Peyer's patch (tissue), 4 donors: ENCODE data around the gene MAPK8. TPM values are rescaled to one million over a fixed set of nuclear protein-coding genes. Genes with fewer than 3 reads are reported as not detected.
A peak's percentile ranks its signal among the peaks of the same experiment; 100 is the strongest.

Source experiments
- DNase-seq, 3 donors: peaks; one replicate each; pipeline ENCODE4 v3.0.0-alpha.2; 2017 to 2019
- H3K27ac ChIP-seq, 4 donors: fragments of 200-600 bp; sonication (generic); one replicate each; pipeline ENCODE4 v1.5.1; 2016 to 2019
- H3K27me3 ChIP-seq, 2 donors: fragments of 200-600 bp; sonication (generic); one replicate each; pipeline ENCODE4 v1.5.1; 2019
- H3K36me3 ChIP-seq, 3 donors: fragments of 200-600 bp; sonication (generic); one replicate each; pipeline ENCODE4 v1.5.1; 2016 to 2019
- H3K4me1 ChIP-seq, 4 donors: fragments of 200-600 bp; sonication (generic); one replicate each; pipeline ENCODE4 v1.5.1; 2016 to 2019
- H3K4me3 ChIP-seq, 4 donors: fragments of 200-600 bp; sonication (generic); 1 replicate in 3 of 4; 2 replicates in 1 of 4; pipeline ENCODE4 v1.5.1; 2016 to 2019; ENCODE audit warnings: mild to moderate bottlenecking in 1 of 4
- H3K9me3 ChIP-seq, 4 donors: fragments of 200-600 bp; sonication (generic); one replicate each; pipeline ENCODE4 v1.5.1; 2016 to 2019; ENCODE audit warnings: mild to moderate bottlenecking in 1 of 4
- CTCF ChIP-seq, 6 experiments: fragments of 450-650 bp in 4 of 6; fragments of 200-600 bp in 2 of 6; sonication (generic) in 1 of 6; IDR thresholded peaks; one replicate each; pipeline ENCODE4 v1.5.1; 2017 to 2019; ENCODE audit warnings: antibody characterized with exemption in 6 of 6, mild to moderate bottlenecking in 3 of 6, moderate library complexity in 1 of 6
- POLR2A ChIP-seq, 2 donors: fragments of 450-650 bp; IDR thresholded peaks; one replicate each; pipeline ENCODE4 v1.5.1; 2017; ENCODE audit warnings: antibody characterized with exemption in 2 of 2, mild to moderate bottlenecking in 2 of 2, moderate library complexity in 2 of 2
- total RNA-seq, 4 donors: library from RNA; depleted of rRNA; stranded (reverse); fragments of >200 nt; gene quantifications; one replicate each; pipeline ENCODE4 v1.1.0, GENCODE V29; 2016

MAPK8 gene
- total RNA-seq, 4 donors from 2014 or later: 59.9 to 89.0 (median 67.6) TPM

- no peak overlapping the region for H3K4me3 ChIP-seq
- TF ChIP-seq CTCF (IDR thresholded peaks at IDR 0.05): no peak
- no peak for TF ChIP-seq POLR2A (IDR thresholded peaks at IDR 0.05)
- no peak overlapping the region for H3K27ac ChIP-seq
- DNase-seq: no peak
- peaks cover 0 to 4% (median 0%) of the 10 kb centered on the region in 4 donors for H3K9me3 ChIP-seq
- no peaks in the 10 kb centered on the region for H3K36me3 ChIP-seq
- no peaks in the 10 kb centered on the region for H3K27me3 ChIP-seq
- H3K4me1 ChIP-seq: peaks cover 0 to 11% (median 0%) of the 10 kb centered on the region in 4 donors
These were observed 78.2 kb downstream of the MAPK8 start for GRCh38 chr10:48384699-48384982.

DNA sequence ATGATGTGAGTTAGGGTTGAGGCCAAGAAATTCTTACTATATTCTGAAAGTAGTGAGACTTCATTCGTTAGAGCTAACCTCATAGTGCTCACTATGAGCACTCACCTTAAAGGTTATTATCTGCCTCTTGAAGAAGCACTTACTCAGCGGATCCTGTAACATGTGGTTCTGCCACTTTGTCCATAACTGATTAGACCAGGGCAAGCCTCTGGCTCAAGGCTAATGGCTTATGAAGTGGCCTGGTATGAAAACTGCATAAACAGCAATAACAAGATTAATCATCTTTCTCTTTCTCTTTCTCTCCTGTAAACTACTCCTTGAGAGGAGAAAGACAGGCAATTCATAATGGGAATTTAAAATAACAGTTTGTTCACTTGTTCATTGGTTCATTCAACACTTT, 82.8 kb downstream of the MAPK8 start:
- Histone ChIP-seq H3K4me3 (no peak overlapping the region), H3K36me3 (no peaks in the 10 kb centered on the region), H3K27ac (peak overlapping the region in 2 of 4 donors; percentile 13 to 15), H3K4me1 (peaks cover 0 to 26% (median 4%) of the 10 kb centered on the region in 4 donors), H3K27me3 (no peaks in the 10 kb centered on the region), H3K9me3 (no peaks in the 10 kb centered on the region)
- TF ChIP-seq CTCF (IDR thresholded peaks at IDR 0.05) (no peak), POLR2A (IDR thresholded peaks at IDR 0.05) (no peak)
- DNase-seq: peak in 1 of 3 donors; percentile 57

- TF ChIP-seq CTCF (IDR thresholded peaks at IDR 0.05) (no peak), POLR2A (IDR thresholded peaks at IDR 0.05) (no peak)
- DNase-seq: peak in 1 of 3 donors; percentile 46
- Histone ChIP-seq H3K27me3 (no peaks in the 10 kb centered on the region), H3K27ac (peak overlapping the region in 2 of 4 donors; percentile 21 to 49), H3K4me3 (no peak overlapping the region), H3K9me3 (no peaks in the 10 kb centered on the region), H3K4me1 (peaks cover 0 to 26% (median 4%) of the 10 kb centered on the region in 4 donors), H3K36me3 (no peaks in the 10 kb centered on the region)
These were observed 83.5 kb downstream of the MAPK8 start for GRCh38 chr10:48389846-48390557.

- DNase-seq: no peak
- H3K4me1 ChIP-seq: peaks cover 0 to 26% (median 4%) of the 10 kb centered on the region in 4 donors
These were observed 84.0 kb downstream of the MAPK8 start for GRCh38 chr10:48390558-48390871.

GRCh38 chr10:48390933-48391845, 84.7 kb downstream of the MAPK8 start:
- DNase-seq: no peak
- Histone ChIP-seq H3K36me3 (no peaks in the 10 kb centered on the region), H3K27ac (no peak overlapping the region), H3K4me1 (peaks cover 0 to 26% (median 4%) of the 10 kb centered on the region in 4 donors), H3K4me3 (no peak overlapping the region), H3K27me3 (no peaks in the 10 kb centered on the region), H3K9me3 (no peaks in the 10 kb centered on the region)
- no peak for TF ChIP-seq CTCF (IDR thresholded peaks at IDR 0.05)
- TF ChIP-seq POLR2A (IDR thresholded peaks at IDR 0.05): no peak

More at GRCh38 chr10:48390558-48390871, 84.0 kb downstream of the MAPK8 start:
- no peaks in the 10 kb centered on the region for H3K36me3 ChIP-seq
- no peaks in the 10 kb centered on the region for H3K9me3 ChIP-seq
- no peaks in the 10 kb centered on the region for H3K27me3 ChIP-seq
- TF ChIP-seq POLR2A (IDR thresholded peaks at IDR 0.05) (no peak), CTCF (IDR thresholded peaks at IDR 0.05) (no peak)
- H3K4me3 ChIP-seq: no peak overlapping the region
- peak overlapping the region in 1 of 4 donors; percentile 49 for H3K27ac ChIP-seq
